ENCODE results near the gene HIVEP3. TPM values are rescaled to one million over a fixed set of nuclear protein-coding genes. Genes with fewer than 3 reads are reported as not detected.

Gene HIVEP3
- total RNA-seq, 4 donors from 2014 or later, result 1.4 to 3.0 (median 2.3) TPM

GRCh38 chr1:41659903-41660302, 258.8 kb downstream of the HIVEP3 start:
- WGBS, result 93% methylated on average over 5 of the region's 5 CpGs
- Histone ChIP-seq H3K4me3 (no peak overlapping the region), H3K9me3 (no peaks in the 10 kb centered on the region), H3K27me3 (no peaks in the 10 kb centered on the region), H3K27ac (replicated peaks in 1 of 4) (no peak overlapping the region), H3K4me1 (peaks cover 9 to 32% (median 25%) of the 10 kb centered on the region in 4 donors), H3K36me3 (no peaks in the 10 kb centered on the region)
- TF ChIP-seq POLR2A (IDR thresholded peaks at IDR 0.05; ENCODE audit: low read depth) (no peak), CTCF (IDR thresholded peaks at IDR 0.05) (no peak), POLR2AphosphoS5 (IDR thresholded peaks at IDR 0.05) (no peak), EP300 (IDR thresholded peaks at IDR 0.05) (no peak)
- intact Hi-C loops (cut with DNase I), result no loop called here
- DNase-seq (ENCODE audit: extremely low spot score), result no peak

GRCh38 chr1:41659159-41659495, 259.6 kb downstream of the HIVEP3 start:
- DNase-seq (ENCODE audit: extremely low spot score), result no peak
- WGBS, result 84% methylated on average over 2 of the region's 2 CpGs
- no peak for TF ChIP-seq POLR2A (IDR thresholded peaks at IDR 0.05; ENCODE audit: low read depth)
- TF ChIP-seq EP300 (IDR thresholded peaks at IDR 0.05), result no peak
- TF ChIP-seq POLR2AphosphoS5 (IDR thresholded peaks at IDR 0.05), result no peak
- TF ChIP-seq CTCF (IDR thresholded peaks at IDR 0.05), result no peak

GRCh38 chr1:41658431-41659158, 260.1 kb downstream of the HIVEP3 start:
- H3K27ac ChIP-seq (replicated peaks in 1 of 4), result no peak overlapping the region
- DNase-seq (ENCODE audit: extremely low spot score), result no peak
- H3K9me3 ChIP-seq, result no peaks in the 10 kb centered on the region
- 89% methylated on average over 12 of the region's 12 CpGs for whole genome bisulfite sequencing
- no peaks in the 10 kb centered on the region for H3K36me3 ChIP-seq
- no peak overlapping the region for H3K4me3 ChIP-seq
- peaks cover 9 to 29% (median 22%) of the 10 kb centered on the region in 4 donors for H3K4me1 ChIP-seq
- intact Hi-C loops (cut with DNase I), result no loop called here
- no peaks in the 10 kb centered on the region for H3K27me3 ChIP-seq
- no peak for TF ChIP-seq EP300 (IDR thresholded peaks at IDR 0.05)
- TF ChIP-seq POLR2AphosphoS5 (IDR thresholded peaks at IDR 0.05), result no peak
- no peak for TF ChIP-seq POLR2A (IDR thresholded peaks at IDR 0.05; ENCODE audit: low read depth)
- no peak for TF ChIP-seq CTCF (IDR thresholded peaks at IDR 0.05)

More at GRCh38 chr1:41659159-41659495, 259.6 kb downstream of the HIVEP3 start:
- no peaks in the 10 kb centered on the region for H3K27me3 ChIP-seq
- H3K27ac ChIP-seq (replicated peaks in 1 of 4), result no peak overlapping the region
- H3K4me1 ChIP-seq, result peaks cover 9 to 29% (median 22%) of the 10 kb centered on the region in 4 donors
- intact Hi-C loops (cut with DNase I), result no loop called here
- no peaks in the 10 kb centered on the region for H3K9me3 ChIP-seq
- no peaks in the 10 kb centered on the region for H3K36me3 ChIP-seq
- H3K4me3 ChIP-seq, result no peak overlapping the region

- H3K36me3 ChIP-seq, result no peaks in the 10 kb centered on the region
These were observed 260.9 kb downstream of the HIVEP3 start for GRCh38 chr1:41657679-41658295.

More at GRCh38 chr1:41657679-41658295, 260.9 kb downstream of the HIVEP3 start:
- TF ChIP-seq CTCF (IDR thresholded peaks at IDR 0.05) (no peak), EP300 (IDR thresholded peaks at IDR 0.05) (no peak), POLR2A (IDR thresholded peaks at IDR 0.05; ENCODE audit: low read depth) (no peak), POLR2AphosphoS5 (IDR thresholded peaks at IDR 0.05) (no peak)
- H3K27ac ChIP-seq (replicated peaks in 1 of 4), result no peak overlapping the region
- H3K9me3 ChIP-seq, result no peaks in the 10 kb centered on the region
- WGBS, result 94% methylated on average over 7 of the region's 7 CpGs
- H3K4me1 ChIP-seq, result peaks cover 9 to 21% (median 18%) of the 10 kb centered on the region in 4 donors
- no peaks in the 10 kb centered on the region for H3K27me3 ChIP-seq
- intact Hi-C loops (cut with DNase I), result no loop called here
- no peak overlapping the region for H3K4me3 ChIP-seq
- no peak for DNase-seq (ENCODE audit: extremely low spot score)
